NCI-H82 (cell line): ENCODE data around the gene OR2V2.
"Not testable (repeated sequence)": the region's sequence is repeated elsewhere in the genome, so short reads cannot be mapped to it uniquely, and the experiment has no call there.

Source experiments
- DNase-seq: peaks from one replicate; lab custom pipeline; 2025; lab: John Stamatoyannopoulos, UW

Gene OR2V2

GRCh38 chr5:181146927-181147636, at the start of gene OR2V2:
Gene OR2V2 (plus strand): TSS chr5:181147586. CDS start chr5:181154943, 7,357 bp downstream.
- DNase-seq: not testable (repeated sequence)

GRCh38 chr5:181097759-181098491, 49.5 kb upstream of the OR2V2 start:
- DNase-seq: not testable (repeated sequence)

- no peak for DNase-seq
Observed at GRCh38 chr5:181098762-181099601, 48.4 kb upstream of the OR2V2 start.

- DNase-seq: no peak
Observed at GRCh38 chr5:181099602-181100086, 47.7 kb upstream of the OR2V2 start.

- DNase-seq: peak; percentile 14
Observed at GRCh38 chr5:181100121-181100875, 47.1 kb upstream of the OR2V2 start.

GRCh38 chr5:181101030-181101641, 46.2 kb upstream of the OR2V2 start:
- DNase-seq: not testable (repeated sequence)

- not testable (repeated sequence) for DNase-seq
Observed at GRCh38 chr5:181101930-181102674, 45.3 kb upstream of the OR2V2 start.

- not testable (repeated sequence) for DNase-seq
Observed at GRCh38 chr5:181104259-181104568, 43.2 kb upstream of the OR2V2 start.

- not testable (repeated sequence) for DNase-seq
Observed at GRCh38 chr5:181104606-181105390, 42.6 kb upstream of the OR2V2 start.

GRCh38 chr5:181105391-181106025, 41.9 kb upstream of the OR2V2 start:
- DNase-seq: no peak

GRCh38 chr5:181107699-181108098, 39.7 kb upstream of the OR2V2 start:
- peak; percentile 62 for DNase-seq

GRCh38 chr5:181108578-181109165, 38.7 kb upstream of the OR2V2 start:
- no peak for DNase-seq

- no peak for DNase-seq
Observed at GRCh38 chr5:181109489-181110013, 37.8 kb upstream of the OR2V2 start.

- no peak for DNase-seq
Observed at GRCh38 chr5:181111010-181111409, 36.4 kb upstream of the OR2V2 start.

- no peak for DNase-seq
Observed at GRCh38 chr5:181112476-181112875, 34.9 kb upstream of the OR2V2 start.

GRCh38 chr5:181113572-181113971, 33.8 kb upstream of the OR2V2 start:
- DNase-seq: not testable (repeated sequence)

- DNase-seq: no peak
Observed at GRCh38 chr5:181114284-181114843, 33.0 kb upstream of the OR2V2 start.
